ENCODE data around the gene CCL24. TPM values are rescaled to one million over a fixed set of nuclear protein-coding genes. Genes with fewer than 3 reads are reported as not detected.
"Not testable (repeated sequence)": the region's sequence is repeated elsewhere in the genome, so short reads cannot be mapped to it uniquely, and the experiment has no call there.

Gene CCL24
- total RNA-seq, 1 experiment from 2014 or later: not detected

DNA sequence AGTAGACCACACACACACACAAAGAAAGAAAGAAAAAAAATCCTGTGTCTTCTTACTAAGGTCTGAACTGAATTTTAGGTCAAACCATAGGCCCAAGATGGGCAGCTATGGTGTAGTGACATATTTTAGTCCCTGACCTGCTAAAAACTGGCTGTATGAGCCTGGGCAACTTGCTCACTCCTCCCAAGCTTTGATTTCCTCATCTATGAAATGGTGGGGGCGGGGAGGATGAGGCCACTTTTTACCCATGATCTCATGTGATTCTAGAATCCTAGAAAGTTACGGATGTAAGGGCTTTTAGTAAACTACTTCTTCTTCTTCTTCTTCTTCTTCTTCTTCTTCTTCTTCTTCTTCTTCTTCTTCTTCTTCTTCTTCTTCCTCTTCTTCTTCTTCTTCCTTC, 6.1 kb upstream of the CCL24 start:
- DNase-seq (ENCODE audit: low read depth): no peak

DNA sequence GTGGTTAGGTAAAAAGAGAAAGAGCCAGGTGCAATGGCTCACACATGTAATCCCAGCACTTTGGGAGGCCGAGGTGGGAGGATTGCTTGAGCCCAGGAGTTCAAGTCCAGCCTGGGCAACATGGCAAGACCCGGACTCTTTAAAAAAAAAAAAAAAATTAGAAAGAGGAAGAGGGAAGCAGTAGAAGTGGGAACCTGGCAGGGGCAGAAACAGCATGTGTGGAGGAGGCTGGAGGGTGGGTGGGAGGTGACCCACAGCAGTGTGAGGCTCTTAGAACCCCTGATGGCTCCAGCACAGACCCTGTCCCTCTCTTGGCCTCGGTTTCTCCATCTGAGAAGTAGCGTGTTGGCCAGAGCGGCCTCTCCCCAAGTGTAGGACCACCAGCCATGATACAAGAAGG, 4.9 kb upstream of the CCL24 start:
- DNase-seq (ENCODE audit: low read depth): no peak

DNA sequence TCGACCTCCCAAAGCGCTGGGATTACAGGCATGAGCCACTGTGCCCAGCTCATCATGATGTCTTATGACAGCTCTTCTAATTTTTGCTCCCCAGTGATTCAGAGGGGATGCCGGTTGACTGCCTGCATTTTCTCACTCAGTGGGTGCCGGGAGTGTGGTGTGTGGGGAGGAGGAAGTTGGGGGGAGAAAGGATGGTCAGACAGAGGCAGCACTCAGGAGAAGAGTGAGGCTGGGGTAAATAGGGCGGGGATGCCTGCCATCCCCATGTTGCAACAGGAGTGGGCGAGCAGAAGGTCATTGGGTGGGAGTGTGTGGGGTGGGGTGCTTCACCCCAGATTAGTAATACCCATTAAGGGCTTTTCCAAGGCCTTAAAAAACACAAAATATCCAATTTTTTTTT, 3.5 kb upstream of the CCL24 start:
- no peak for DNase-seq (ENCODE audit: low read depth)

DNA sequence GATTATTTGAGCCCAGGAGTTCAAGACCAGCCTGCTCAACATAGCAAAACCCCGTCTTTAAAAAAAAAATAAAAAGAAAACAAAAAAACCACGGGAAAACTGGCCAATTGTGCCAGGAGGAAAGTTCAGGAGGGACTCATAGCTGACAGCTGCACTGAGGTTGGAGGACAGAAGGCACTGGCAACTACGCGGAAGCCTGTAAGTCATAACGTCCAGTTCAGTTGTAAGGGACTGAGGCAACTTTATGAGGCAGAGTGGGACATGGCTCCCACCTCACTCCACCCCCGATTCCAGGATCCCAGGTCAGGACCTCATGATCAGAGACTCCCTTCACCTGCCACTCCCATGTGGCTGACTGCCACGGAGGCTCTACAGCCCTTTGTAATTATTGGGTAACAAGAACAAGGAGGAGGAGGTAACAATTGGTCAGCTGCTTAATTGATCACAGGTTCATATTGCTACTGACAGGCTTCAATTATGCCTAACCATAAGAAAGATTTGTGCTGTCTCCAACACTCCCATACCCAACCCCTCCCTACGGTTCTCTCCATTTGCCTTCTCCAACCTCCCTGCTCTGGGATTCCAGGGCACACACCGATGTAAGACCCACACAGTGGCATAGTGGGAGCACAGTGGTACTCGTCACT, 1.9 kb upstream of the CCL24 start:
- DNase-seq (ENCODE audit: low read depth): peak; percentile 78

DNA sequence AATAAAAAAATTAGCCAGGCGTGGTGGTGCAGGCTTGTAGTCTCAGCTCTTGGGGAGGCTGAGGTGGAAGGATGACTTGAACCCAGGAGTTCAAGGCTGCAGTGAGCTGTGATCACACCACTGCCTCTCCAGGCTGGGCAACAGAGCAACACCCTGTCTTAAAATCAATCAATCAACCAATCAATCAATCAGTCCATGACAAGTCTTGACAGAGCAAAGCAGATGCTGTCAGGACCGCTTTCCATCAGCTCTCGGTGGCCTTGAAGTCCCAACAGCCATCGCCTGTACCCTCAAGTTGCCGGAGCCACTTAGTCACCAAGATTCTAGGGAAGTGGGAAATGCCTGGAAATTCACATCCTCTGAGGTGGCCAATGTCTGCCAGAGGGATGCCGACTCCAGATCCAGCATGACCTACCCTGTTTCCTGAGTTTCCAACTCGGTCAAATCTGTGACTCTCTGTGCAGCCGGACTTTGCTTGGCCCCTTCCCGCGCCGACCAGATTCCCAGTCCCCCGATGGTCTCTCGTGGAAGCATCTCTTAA, 871 bp upstream of the CCL24 start:
- peak; percentile 44 for DNase-seq (ENCODE audit: low read depth)

DNA sequence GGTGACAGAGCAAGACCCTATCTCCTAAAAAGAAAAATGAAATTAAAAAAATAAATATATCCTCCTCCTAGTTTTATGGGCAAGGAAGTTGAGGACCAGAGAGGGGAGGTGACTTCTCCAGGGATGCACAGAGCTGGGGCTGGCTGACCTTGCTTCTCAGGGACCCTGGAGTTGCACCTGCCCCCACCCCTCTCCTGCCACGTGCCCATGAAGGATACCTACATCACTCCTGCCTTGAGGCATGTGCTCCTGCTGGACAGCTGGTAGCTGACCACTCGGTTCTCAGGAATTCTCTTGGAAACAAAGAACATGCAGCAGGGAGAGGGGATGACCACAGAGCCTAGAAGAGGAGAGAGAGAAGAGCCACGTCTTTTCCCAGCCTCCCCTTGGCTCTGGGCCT, 522 bp downstream of the CCL24 start:
- peak; percentile 59 for DNase-seq (ENCODE audit: low read depth)

DNA sequence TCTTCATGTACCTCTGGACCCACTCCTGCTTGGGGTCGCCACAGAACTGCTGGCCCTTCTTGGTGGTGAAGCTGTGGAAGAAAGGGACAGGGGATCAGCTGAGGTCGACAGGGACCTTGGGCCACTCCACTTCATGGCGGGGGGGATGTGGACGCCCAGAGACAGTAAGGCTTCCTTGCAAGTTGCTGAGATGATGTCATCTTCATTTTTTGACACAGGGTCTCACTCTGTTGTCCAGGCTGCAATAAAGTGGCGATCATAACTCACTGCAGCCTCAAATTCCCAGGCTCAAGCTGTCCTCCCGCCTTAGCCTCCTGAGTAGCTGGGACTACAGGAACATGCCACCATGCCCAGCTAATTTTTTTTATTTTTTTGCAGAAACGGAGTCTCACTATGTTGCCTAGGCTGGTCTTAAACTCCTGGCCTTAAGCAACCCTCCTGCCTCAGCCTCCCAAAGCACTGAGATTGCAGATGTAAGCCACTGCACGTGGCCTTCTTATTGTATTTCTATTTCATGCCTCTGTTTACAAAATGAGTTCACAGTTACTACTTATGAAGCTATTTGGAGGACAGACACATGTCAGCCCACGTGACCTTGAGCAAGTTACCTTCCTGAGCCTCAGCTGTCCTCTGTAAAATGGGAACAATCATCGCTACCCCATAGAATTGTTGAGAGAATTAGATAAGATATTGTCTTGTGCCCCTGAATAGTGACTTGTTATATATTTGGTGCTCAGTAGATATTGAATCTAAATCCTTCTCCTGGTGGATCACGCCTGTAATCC, 1.5 kb downstream of the CCL24 start:
- DNase-seq (ENCODE audit: low read depth): no peak

DNA sequence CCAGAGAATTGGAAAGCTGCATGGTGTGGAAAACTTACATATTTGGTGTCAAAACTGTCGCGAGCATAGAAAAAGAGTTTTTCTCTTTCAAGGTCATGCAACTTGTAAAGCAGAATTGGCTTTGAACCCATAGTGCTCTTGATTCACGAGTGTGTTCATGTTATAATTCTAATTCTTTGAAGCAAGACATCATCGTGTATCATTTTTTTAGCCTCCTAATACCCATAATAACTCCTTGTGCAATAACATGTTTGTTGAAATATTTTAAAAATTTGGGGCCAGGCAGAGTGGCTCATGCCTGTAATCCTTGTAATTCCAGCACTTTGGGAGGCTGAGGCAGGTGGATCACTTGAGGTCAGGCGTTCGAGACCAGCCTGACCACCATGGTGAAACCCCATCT, 4.2 kb downstream of the CCL24 start:
- no peak for DNase-seq (ENCODE audit: low read depth)

DNA sequence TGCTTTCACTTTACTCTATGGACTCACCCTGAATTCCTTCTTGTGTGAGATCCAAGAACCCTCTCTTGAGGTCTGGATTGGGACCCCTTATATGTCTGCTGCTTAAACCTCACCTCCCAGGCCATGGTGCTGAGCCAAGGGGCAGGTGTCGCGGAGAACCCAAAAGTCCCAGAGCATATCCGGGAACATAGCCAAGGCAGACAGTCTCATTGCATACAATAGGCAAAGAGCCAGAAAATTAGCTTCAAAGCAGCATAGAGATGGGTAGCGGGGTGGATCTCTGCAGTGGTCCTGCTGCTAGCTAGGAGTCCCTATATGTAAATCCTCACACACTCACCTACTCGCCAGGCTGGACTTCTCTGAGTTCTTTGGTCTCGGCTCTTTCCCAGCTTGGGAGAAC, 5.5 kb downstream of the CCL24 start:
- no peak for DNase-seq (ENCODE audit: low read depth)

DNA sequence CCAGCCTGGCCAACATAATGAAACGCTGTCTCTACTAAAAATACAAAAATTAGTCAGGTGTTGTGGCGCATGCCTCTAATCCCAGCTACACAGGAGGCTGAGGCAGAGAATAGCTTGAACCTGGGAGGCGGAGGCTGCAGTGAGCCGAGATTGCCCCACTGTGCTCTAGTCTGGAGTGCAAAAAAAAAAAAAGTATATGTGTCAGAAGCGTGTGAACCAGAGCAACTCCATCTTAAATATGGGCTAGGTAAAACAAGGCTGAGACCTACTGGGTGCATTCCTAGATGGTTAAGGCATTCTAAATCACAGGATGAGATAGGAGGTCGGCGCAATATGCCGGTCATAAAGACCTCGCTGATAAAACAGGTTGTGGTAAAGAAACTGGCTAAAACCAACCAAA, 6.2 kb downstream of the CCL24 start:
- no peak for DNase-seq (ENCODE audit: low read depth)

DNA sequence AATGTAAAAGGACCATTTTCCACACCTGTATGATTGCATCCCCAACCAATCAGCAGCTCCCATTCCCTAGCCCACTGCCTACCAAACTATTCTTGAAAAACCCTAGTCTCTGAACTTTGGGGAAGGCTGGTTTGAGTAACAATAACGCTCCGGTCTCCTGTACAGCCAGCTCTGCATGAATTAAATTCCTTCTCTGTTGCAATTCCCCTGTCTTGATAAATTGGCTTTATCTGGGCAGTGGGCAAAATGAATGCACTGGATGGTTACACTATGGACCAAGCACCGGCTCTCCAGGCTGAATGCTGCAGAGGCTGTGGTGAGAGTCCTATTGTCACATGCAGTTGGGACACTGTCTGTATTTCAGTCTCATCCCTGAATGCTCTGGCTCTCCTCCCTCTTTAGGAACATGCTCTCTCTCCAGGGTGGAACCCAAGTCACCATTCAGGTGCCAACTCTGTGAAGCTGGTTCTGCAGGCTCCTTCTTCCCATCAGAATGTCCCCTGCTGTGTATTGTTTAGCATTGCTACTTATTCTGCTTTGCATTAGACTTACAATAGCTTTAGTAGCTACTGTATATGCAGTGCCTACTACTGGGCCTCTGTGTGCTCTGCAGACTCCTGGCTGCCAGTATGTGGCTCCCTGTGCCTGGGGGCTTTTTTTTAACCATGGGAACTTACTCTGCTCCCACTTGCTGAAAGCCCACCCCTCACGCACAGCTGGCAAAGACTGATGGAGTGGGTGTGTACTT, 6.9 kb downstream of the CCL24 start:
- no peak for DNase-seq (ENCODE audit: low read depth)

DNA sequence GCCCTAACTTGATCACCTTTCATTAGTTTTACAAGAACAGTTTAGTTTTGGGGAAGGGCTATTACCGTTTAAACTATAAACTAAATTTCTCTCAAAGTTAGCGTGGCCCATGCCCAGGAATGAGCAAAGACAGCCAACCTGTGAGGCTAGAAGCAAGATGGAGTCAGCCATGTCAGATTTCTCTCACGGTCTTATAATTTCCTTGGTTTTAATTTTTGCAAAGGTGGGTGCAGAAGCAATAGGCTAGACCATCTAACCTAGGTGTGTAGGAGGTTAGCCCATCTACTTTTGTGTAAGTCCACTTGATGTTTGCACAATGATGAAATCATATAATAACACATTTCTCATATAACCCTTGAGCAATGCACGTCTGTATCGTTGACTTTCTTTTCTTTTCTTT, 8.9 kb downstream of the CCL24 start:
- no peak for DNase-seq (ENCODE audit: low read depth)

DNA sequence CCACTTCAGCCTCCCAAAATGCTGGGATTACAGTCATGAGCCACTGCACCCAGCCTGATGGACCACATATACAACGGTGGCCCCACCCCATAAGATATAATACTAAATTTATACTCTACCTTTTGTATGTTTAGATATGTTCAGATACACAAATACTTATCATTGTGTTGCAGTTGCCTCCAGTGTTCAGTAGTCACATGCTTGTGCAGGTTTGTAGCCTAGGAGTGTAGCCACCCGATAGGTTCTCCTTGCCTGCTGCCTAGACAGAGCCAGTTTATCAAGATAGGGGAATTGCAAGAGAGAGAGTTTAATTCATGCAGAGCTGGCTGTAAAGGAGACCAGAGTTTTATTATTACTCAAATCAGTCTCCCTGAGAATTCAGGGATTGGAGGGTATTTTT, 9.6 kb downstream of the CCL24 start:
- DNase-seq (ENCODE audit: low read depth): no peak

DNA sequence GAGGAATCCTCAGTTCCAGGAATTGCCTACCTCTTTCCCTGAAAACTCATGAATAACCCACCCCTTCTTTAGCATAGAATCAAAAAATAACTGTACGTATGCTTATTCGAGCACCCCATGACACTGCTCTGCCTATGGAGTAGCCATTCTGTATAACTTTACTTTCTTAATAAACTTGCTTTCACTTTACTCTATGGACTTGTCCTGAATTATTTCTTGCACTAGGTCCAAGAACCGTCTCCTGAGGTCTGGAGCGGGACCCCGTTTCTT, 11.1 kb downstream of the CCL24 start:
- DNase-seq (ENCODE audit: low read depth): no peak

DNA sequence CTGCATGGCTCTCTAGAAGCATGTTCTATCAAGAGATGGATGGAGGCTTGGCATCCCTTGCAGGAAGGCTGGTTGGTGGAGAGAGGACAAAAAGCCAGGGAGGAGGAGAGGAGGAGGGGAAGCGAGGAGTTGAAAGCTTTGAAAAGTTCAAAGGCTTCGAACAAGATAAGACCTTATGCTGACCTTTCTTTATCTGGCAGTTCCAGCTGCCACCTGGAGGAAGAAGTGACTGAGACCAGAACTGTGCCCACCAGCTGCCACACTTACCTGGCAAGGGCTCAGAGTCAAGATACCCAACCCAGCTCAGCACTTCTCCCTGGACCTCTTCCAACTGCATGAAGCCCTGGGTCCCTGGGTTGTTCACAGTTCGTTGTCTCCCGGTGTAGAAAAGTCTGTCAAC, 14.8 kb downstream of the CCL24 start:
- no peak for DNase-seq (ENCODE audit: low read depth)

DNA sequence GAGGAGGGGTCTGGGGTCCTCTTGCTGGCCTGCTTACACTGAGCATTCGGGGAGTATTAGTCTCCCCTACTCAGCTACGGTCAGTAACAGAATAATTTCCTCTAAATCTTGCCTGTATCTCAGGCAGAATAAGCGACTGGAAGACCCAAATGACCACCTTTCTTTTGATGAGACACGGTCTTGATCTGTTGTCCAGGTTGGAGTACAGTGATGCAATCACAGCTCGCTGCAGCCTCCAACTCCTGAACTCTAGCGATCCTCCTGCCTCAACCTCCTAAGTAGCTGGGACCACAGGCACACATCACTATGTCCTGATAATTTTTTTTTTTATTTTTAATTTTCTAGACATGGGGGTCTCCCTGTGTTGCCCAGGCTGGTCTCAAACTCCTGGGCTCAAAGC, 17.2 kb downstream of the CCL24 start:
- DNase-seq (ENCODE audit: low read depth): no peak

DNA sequence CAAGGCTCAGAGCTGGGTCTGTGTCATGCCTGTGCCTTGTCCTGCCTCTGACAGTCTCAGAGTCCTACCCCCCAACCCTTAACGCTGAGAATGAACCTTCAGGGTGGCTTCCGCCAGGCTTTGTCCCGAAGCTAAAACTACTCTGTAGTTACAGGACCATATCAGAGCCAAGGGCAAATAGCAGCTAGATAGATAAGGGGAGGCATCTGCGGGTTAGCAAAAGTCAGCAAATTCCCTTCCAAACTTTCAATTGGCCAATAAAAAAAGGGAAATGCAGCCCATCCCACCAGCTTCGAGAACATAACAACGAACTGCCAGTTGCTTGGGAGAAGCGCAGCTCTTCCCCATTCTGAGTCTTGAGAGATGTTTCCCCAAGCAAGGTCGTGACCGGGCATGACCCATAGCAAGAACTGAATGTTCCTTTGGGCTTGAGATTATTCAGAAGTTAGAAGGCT, 17.7 kb downstream of the CCL24 start:
- DNase-seq (ENCODE audit: low read depth): peak; percentile 35

DNA sequence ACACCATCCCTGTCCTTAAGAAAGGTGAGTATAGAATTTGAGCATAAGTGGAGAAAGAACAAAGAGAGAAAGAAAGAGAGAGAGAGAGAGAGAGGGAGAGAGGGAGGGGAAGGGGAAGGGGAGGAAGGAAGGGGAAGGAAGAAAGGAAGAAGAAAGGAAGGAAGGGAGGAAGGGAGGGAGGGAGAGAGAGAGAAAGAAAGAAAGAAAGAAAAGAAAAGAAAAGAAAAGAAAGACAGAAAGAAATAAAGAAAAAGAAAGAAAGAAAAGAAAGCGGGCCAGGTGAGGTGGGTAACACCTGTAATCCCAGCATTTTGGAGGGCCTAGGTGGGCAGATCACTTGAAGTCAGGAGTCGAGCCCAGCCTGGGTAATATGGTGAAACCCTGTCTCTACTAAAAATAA, 19.9 kb downstream of the CCL24 start:
- no peak for DNase-seq (ENCODE audit: low read depth)

DNA sequence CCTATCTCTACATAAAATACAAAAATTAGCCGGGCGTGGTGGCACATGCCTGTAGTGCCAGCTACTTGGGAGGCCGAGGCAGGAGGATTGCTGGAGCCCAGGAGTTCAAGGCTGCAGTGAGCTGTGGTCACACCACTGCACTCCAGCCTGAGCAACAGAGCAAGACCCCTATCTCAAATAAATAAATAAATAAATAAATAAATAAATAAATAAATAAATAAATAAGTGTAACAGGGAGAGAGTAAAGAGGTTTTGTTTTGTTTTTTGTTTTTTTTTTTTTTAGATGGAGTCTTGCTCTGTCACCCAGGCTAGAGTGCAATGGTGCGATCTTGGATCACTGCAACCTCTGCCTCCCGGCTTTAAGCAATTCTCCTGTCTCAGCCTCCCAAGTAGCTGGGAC, 21.0 kb downstream of the CCL24 start:
- not testable (repeated sequence) for DNase-seq (ENCODE audit: low read depth)

DNA sequence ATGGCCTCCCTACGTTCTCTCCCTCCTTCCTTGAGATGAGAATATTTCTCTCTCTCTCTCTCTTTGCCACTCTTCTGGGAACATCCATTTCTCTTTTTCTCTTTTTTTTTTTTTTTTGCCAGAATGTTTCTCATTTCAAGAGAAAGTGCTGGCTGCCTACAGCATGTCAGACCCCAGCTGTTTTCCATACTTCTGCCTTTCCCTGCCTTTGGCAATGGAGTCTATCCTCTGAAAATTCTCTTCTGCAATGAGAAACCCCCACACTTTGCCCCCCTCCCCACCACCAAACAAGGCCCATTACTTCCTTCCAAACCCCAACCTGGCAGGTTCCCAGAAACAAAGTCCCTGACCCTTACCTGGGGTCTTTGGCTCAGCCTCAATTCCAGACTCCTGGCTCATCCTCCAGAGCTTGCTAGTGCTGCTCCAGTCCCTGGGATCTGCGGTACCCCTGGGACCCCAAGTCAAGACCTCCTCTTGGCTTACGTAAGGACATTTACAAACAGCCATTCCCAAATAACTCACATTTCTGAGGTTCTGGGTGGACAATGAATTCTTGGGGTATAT, 24.2 kb downstream of the CCL24 start:
- DNase-seq (ENCODE audit: low read depth): no peak

DNA sequence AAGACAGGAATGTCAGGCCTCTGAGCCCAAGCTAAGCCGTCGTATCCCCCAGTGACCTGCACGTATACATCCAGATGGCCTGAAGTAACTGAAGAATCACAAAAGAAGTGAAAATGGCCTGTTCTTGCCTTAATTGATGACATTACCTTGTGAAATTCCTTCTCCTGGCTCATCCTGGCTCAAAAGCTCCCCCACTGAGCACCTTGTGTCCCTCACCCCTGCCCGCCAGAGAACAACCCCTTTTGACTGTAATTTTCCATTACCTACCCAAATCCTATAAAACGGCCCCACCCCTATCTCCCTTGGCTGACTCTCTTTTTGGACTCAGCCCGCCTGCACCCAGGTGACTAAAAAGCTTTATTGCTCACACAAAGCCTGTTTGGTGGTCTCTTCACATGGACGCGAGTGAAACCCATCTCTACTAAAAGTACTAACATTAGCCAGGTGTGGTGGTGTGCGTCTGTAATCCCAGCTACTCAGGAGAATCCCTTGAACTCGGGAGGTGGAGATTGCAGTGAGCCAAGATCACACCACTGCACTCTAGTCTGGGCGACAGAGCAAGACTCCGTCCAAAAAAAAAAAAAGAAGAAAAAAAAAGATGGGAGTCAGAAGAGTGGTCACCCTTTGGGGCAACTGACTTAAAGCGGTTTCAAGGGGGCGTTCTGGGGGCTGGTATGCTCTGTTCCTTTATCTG, 25.3 kb downstream of the CCL24 start:
- DNase-seq (ENCODE audit: low read depth): not testable (repeated sequence)

DNA sequence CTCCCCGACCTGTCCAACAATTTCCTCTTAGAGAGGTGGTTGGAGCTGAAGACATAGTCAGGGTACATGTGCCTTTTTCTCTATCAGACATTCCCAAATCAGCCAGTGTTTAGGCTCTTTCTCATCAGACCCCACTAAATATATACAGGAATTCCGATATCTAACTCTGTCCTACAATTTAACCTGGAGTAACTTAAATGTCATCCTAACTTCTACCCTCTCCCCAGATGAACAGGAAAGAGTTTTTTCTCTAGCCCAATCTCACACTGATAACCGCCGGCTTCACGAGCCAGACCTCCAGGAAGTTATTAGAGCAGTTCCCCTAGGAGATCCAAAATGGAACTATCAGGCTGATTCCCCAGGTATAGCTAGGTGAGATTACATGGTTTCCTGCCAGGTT, 30.5 kb downstream of the CCL24 start:
- DNase-seq (ENCODE audit: low read depth): not testable (repeated sequence)

Data from LHCN-M2 (cell line).